ENCODE measurements around the gene RNF186. TPM values are rescaled to one million over a fixed set of nuclear protein-coding genes. Genes with fewer than 3 reads are reported as not detected.
"Not testable (repeated sequence)": the region's sequence is repeated elsewhere in the genome, so short reads cannot be mapped to it uniquely, and the experiment has no call there.

Gene RNF186
- polyA plus RNA-seq, 1 donor: 18.8 TPM

- no peak for DNase-seq
- no peaks in the 10 kb centered on the region for H3K36me3 ChIP-seq (ENCODE audit: control insufficient read depth, insufficient read depth, low read length)
- H3K4me1 ChIP-seq (ENCODE audit: control insufficient read depth, insufficient read depth, low read length): peaks cover 4% of the 10 kb centered on the region
- H3K27me3 ChIP-seq (ENCODE audit: control insufficient read depth, insufficient read depth, low read length): no peaks in the 10 kb centered on the region
- WGBS (ENCODE audit: insufficient coverage, low lambda C conversion rate): no CpG with 5 or more reads among the region's 1 CpG
- H3K4me3 ChIP-seq (ENCODE audit: low read length): no peak overlapping the region
- H3K27ac ChIP-seq (ENCODE audit: low read length): no peak overlapping the region
- no peaks in the 10 kb centered on the region for H3K9me3 ChIP-seq (ENCODE audit: control insufficient read depth, low read depth, low read length)
Observed at GRCh38 chr1:19852036-19852435, 37.0 kb upstream of the RNF186 start.

GRCh38 chr1:19850214-19850613, 35.1 kb upstream of the RNF186 start:
- H3K9me3 ChIP-seq (ENCODE audit: control insufficient read depth, low read depth, low read length): no peaks in the 10 kb centered on the region
- H3K4me3 ChIP-seq (ENCODE audit: low read length): no peak overlapping the region
- no peak for DNase-seq
- peaks cover 4% of the 10 kb centered on the region for H3K4me1 ChIP-seq (ENCODE audit: control insufficient read depth, insufficient read depth, low read length)
- no peaks in the 10 kb centered on the region for H3K36me3 ChIP-seq (ENCODE audit: control insufficient read depth, insufficient read depth, low read length)
- no peaks in the 10 kb centered on the region for H3K27me3 ChIP-seq (ENCODE audit: control insufficient read depth, insufficient read depth, low read length)
- 39% methylated on average over 2 of the region's 7 CpGs for whole genome bisulfite sequencing (ENCODE audit: insufficient coverage, low lambda C conversion rate)
- H3K27ac ChIP-seq (ENCODE audit: low read length): no peak overlapping the region

DNA sequence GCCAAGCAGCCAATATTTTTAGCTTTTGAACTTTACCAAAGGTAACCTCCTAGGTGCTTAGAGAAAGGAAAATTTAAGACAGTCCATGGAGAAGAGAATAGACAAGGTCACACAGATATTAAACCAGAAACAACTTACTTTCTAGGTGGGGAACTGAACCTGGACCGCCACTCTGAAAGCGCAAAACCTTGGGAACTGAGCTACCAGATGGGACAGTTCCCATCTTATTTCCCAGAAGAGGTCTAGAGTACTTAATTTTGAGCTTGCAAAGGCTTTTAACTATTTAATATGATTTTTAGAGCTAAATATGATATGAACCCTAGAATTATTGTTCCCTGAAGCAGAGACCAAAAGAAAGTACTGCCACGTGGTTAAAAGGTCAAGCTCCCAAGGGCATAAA, 34.2 kb upstream of the RNF186 start:
- not testable (repeated sequence) for H3K36me3 ChIP-seq (ENCODE audit: control insufficient read depth, insufficient read depth, low read length); H3K4me3 ChIP-seq (ENCODE audit: low read length); H3K4me1 ChIP-seq (ENCODE audit: control insufficient read depth, insufficient read depth, low read length); H3K27ac ChIP-seq (ENCODE audit: low read length); H3K9me3 ChIP-seq (ENCODE audit: control insufficient read depth, low read depth, low read length); DNase-seq; H3K27me3 ChIP-seq (ENCODE audit: control insufficient read depth, insufficient read depth, low read length)
- no CpG with 5 or more reads among the region's 3 CpGs for WGBS (ENCODE audit: insufficient coverage, low lambda C conversion rate)

DNA sequence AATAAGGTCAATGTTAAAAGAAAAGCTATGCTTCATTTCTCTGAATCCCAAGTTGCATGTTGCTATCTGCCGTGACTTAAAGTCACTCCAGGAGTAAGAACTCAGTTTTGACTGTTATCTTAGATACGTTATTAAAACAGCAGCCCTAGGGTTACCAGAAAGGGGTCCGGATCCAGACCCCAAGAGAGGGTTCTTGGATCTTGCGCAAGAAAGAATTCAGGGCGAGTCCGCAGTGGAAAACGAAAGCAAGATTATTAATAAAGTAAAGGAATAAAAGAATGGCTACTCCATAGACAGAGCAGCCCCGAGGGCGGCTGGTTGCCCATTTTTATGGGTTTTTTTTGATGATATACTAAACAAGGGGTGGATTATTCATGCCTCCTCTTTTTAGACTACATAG, 32.3 kb upstream of the RNF186 start:
- 50% methylated on average over 2 of the region's 9 CpGs for WGBS (ENCODE audit: insufficient coverage, low lambda C conversion rate)
- H3K4me1 ChIP-seq (ENCODE audit: control insufficient read depth, insufficient read depth, low read length); H3K27ac ChIP-seq (ENCODE audit: low read length); H3K9me3 ChIP-seq (ENCODE audit: control insufficient read depth, low read depth, low read length); DNase-seq; H3K36me3 ChIP-seq (ENCODE audit: control insufficient read depth, insufficient read depth, low read length); H3K27me3 ChIP-seq (ENCODE audit: control insufficient read depth, insufficient read depth, low read length); H3K4me3 ChIP-seq (ENCODE audit: low read length): not testable (repeated sequence)

- DNase-seq: no peak
- WGBS (ENCODE audit: insufficient coverage, low lambda C conversion rate): no CpG with 5 or more reads among the region's 3 CpGs
- H3K9me3 ChIP-seq (ENCODE audit: control insufficient read depth, low read depth, low read length): no peaks in the 10 kb centered on the region
- H3K27ac ChIP-seq (ENCODE audit: low read length): no peak overlapping the region
- no peaks in the 10 kb centered on the region for H3K36me3 ChIP-seq (ENCODE audit: control insufficient read depth, insufficient read depth, low read length)
- peaks cover 4% of the 10 kb centered on the region for H3K4me1 ChIP-seq (ENCODE audit: control insufficient read depth, insufficient read depth, low read length)
- no peaks in the 10 kb centered on the region for H3K27me3 ChIP-seq (ENCODE audit: control insufficient read depth, insufficient read depth, low read length)
- H3K4me3 ChIP-seq (ENCODE audit: low read length): no peak overlapping the region
Observed at GRCh38 chr1:19846338-19846737, 31.3 kb upstream of the RNF186 start.

DNA sequence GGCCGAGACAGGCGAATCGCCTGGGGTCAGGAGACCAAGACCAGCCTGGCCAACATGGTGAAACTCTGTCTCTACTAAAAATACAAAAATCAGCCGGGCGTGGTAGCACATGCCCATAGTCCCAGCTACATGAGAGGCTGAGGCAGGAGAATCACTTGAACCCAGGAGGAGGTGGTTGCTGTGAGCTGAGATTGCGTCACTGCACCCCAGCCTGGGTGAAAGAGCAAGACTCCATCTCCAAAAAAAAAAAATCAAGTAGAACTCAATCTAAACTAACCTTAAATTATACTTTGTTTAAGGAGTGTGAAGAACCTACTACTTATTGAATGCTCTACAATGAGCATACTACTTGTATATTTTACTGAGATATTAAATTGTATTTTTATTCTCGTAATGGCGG, 30.5 kb upstream of the RNF186 start:
- Histone ChIP-seq H3K9me3 (ENCODE audit: control insufficient read depth, low read depth, low read length) (no peaks in the 10 kb centered on the region), H3K27ac (ENCODE audit: low read length) (no peak overlapping the region), H3K36me3 (ENCODE audit: control insufficient read depth, insufficient read depth, low read length) (no peaks in the 10 kb centered on the region), H3K4me3 (ENCODE audit: low read length) (no peak overlapping the region), H3K27me3 (ENCODE audit: control insufficient read depth, insufficient read depth, low read length) (no peaks in the 10 kb centered on the region), H3K4me1 (ENCODE audit: control insufficient read depth, insufficient read depth, low read length) (peaks cover 2% of the 10 kb centered on the region)
- DNase-seq: no peak
- no CpG with 5 or more reads among the region's 8 CpGs for WGBS (ENCODE audit: insufficient coverage, low lambda C conversion rate)

DNA sequence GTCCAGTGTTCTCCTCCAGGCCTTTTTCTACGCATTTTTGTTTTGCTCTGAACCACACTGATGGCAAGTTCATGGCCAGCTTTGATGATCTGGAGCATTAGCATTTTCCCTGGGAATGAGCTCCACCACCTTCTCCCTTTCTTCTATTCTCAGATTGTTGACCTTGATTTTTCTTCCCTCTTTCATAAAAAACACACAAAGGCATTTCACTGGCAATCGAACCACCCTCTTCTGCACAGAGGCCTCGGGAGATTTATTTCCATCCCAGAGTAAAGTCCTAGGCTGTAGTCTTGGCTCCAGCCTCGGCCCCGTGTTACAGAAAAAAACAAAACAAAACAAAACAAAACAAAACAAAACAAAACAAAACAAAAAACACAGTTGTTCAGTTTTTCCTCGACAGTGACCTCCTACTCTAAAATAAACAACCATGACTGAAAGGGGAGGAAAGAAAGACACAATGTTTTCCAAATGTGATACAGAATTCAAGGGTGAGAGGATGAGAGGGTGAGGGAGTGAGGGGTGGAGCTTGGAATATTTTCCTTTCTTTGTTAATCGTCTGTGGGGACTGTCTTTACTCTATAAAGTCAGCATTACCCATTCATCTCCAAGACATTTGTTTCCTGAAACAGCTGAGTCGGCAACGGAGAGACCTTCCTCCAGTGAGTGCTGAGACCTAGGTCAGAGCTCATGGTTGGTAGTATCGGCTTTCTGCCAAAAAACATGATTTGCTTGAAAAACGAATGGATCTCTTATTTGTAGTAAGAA, 29.8 kb upstream of the RNF186 start:
- H3K4me1 ChIP-seq (ENCODE audit: control insufficient read depth, insufficient read depth, low read length): no peaks in the 10 kb centered on the region
- no peak overlapping the region for H3K27ac ChIP-seq (ENCODE audit: low read length)
- 48% methylated on average over 3 of the region's 11 CpGs for WGBS (ENCODE audit: insufficient coverage, low lambda C conversion rate)
- H3K27me3 ChIP-seq (ENCODE audit: control insufficient read depth, insufficient read depth, low read length): no peaks in the 10 kb centered on the region
- no peak overlapping the region for H3K4me3 ChIP-seq (ENCODE audit: low read length)
- DNase-seq: peak in 1 of 2 donors; percentile 27
- no peaks in the 10 kb centered on the region for H3K36me3 ChIP-seq (ENCODE audit: control insufficient read depth, insufficient read depth, low read length)
- no peaks in the 10 kb centered on the region for H3K9me3 ChIP-seq (ENCODE audit: control insufficient read depth, low read depth, low read length)

GRCh38 chr1:19840228-19840627, 25.1 kb upstream of the RNF186 start:
- Histone ChIP-seq H3K9me3 (ENCODE audit: control insufficient read depth, low read depth, low read length) (no peaks in the 10 kb centered on the region), H3K4me3 (ENCODE audit: low read length) (no peak overlapping the region), H3K27ac (ENCODE audit: low read length) (no peak overlapping the region), H3K4me1 (ENCODE audit: control insufficient read depth, insufficient read depth, low read length) (no peaks in the 10 kb centered on the region), H3K27me3 (ENCODE audit: control insufficient read depth, insufficient read depth, low read length) (no peaks in the 10 kb centered on the region), H3K36me3 (ENCODE audit: control insufficient read depth, insufficient read depth, low read length) (no peaks in the 10 kb centered on the region)
- DNase-seq: no peak

DNA sequence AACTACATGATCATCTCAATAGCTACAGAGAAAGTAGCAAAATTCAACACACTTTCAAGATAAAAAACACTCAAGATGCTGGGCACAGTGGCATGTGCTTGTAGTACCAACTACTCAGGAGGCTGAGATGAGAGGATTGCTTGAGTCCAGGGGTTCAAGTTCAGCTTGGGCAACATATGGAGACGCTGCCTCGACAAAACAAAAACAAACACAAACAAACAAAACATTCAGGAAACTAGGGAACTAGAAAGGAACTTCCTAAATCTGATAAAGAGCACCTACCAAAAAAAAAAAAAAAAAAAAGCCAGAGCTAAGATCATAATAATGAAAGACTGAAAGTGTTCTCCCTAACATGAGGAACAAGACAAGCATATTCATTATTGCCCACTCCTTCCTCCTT, 22.8 kb upstream of the RNF186 start:
- no peak for DNase-seq
- Histone ChIP-seq H3K36me3 (ENCODE audit: control insufficient read depth, insufficient read depth, low read length) (no peaks in the 10 kb centered on the region), H3K27me3 (ENCODE audit: control insufficient read depth, insufficient read depth, low read length) (no peaks in the 10 kb centered on the region), H3K27ac (ENCODE audit: low read length) (no peak overlapping the region), H3K4me3 (ENCODE audit: low read length) (no peak overlapping the region), H3K4me1 (ENCODE audit: control insufficient read depth, insufficient read depth, low read length) (no peaks in the 10 kb centered on the region), H3K9me3 (ENCODE audit: control insufficient read depth, low read depth, low read length) (no peaks in the 10 kb centered on the region)
- no CpG with 5 or more reads among the region's 2 CpGs for WGBS (ENCODE audit: insufficient coverage, low lambda C conversion rate)

- Histone ChIP-seq H3K27me3 (ENCODE audit: control insufficient read depth, insufficient read depth, low read length) (no peaks in the 10 kb centered on the region), H3K4me1 (ENCODE audit: control insufficient read depth, insufficient read depth, low read length) (no peaks in the 10 kb centered on the region), H3K27ac (ENCODE audit: low read length) (no peak overlapping the region), H3K4me3 (ENCODE audit: low read length) (no peak overlapping the region), H3K9me3 (ENCODE audit: control insufficient read depth, low read depth, low read length) (no peaks in the 10 kb centered on the region), H3K36me3 (ENCODE audit: control insufficient read depth, insufficient read depth, low read length) (no peaks in the 10 kb centered on the region)
- no peak for DNase-seq
- no CpG with 5 or more reads among the region's 4 CpGs for WGBS (ENCODE audit: insufficient coverage, low lambda C conversion rate)
Observed at GRCh38 chr1:19835578-19835977, 20.5 kb upstream of the RNF186 start.

GRCh38 chr1:19831441-19831840, 16.4 kb upstream of the RNF186 start:
- Histone ChIP-seq H3K27ac (ENCODE audit: low read length) (no peak overlapping the region), H3K4me3 (ENCODE audit: low read length) (no peak overlapping the region), H3K9me3 (ENCODE audit: control insufficient read depth, low read depth, low read length) (no peaks in the 10 kb centered on the region), H3K36me3 (ENCODE audit: control insufficient read depth, insufficient read depth, low read length) (no peaks in the 10 kb centered on the region), H3K27me3 (ENCODE audit: control insufficient read depth, insufficient read depth, low read length) (no peaks in the 10 kb centered on the region), H3K4me1 (ENCODE audit: control insufficient read depth, insufficient read depth, low read length) (no peaks in the 10 kb centered on the region)
- DNase-seq: no peak
- no CpG with 5 or more reads among the region's 3 CpGs for WGBS (ENCODE audit: insufficient coverage, low lambda C conversion rate)

All from large intestine (tissue), 3 donors.